ENCODE data around the gene OR10R2. TPM values are rescaled to one million over a fixed set of nuclear protein-coding genes. Genes with fewer than 3 reads are reported as not detected.
"Not testable (repeated sequence)": the region's sequence is repeated elsewhere in the genome, so short reads cannot be mapped to it uniquely, and the experiment has no call there.

OR10R2 gene, protein sequence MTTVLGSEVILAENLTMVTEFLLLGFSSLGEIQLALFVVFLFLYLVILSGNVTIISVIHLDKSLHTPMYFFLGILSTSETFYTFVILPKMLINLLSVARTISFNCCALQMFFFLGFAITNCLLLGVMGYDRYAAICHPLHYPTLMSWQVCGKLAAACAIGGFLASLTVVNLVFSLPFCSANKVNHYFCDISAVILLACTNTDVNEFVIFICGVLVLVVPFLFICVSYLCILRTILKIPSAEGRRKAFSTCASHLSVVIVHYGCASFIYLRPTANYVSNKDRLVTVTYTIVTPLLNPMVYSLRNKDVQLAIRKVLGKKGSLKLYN
- not detected for total RNA-seq
- long read RNA-seq: 0 reads

DNA sequence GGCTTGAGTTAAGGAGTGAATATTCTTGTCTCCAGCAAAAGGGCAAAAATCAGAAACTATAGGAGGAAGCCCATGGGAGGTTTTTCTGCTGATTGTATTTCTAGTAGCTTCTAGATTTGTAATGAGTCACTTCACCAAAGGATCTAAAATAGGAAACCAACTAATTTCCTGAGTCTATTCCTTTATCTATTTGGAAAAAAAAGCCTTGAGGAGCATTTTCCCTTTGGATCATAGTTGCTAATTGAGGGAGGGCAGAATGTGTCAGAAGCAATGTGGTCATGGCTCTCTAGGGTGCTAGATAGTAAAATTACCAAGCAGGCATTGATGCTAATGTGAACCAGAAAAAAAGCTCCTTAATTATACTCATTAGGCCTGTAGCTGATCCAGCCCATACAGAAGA lies at the start of gene OR10R2:
Gene OR10R2 (plus strand): TSS at position 301 of the 400 bp plus-strand sequence. CDS start 106 bp downstream, outside the sequence.
- ATAC-seq (no peak), DNase-seq (no peak)
- intact Hi-C loops (cut with DNase I, micrococcal nuclease): no loop called here

DNA sequence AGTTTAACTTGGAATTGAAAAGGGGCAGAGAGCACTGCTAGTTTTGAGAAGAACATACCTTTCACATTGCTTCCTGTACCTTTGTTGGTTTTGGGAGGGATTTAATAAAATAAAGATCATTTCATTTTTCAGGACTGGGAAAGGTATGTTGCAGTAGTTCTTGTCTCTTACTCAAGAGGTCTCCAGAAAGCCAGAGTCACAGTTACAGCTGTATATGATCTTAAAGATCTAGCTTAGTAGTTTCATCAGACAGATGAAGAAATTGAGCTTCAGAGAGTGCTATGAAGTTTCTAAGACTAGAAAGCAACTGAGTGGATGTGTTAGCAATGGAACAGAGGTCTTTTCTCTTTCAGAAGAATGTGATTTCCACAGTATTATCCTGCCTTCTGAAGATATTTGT lies 47.0 kb upstream of the OR10R2 start:
- intact Hi-C loops (cut with DNase I, micrococcal nuclease): no loop called here
- DNase-seq (no peak), ATAC-seq (no peak)

DNA sequence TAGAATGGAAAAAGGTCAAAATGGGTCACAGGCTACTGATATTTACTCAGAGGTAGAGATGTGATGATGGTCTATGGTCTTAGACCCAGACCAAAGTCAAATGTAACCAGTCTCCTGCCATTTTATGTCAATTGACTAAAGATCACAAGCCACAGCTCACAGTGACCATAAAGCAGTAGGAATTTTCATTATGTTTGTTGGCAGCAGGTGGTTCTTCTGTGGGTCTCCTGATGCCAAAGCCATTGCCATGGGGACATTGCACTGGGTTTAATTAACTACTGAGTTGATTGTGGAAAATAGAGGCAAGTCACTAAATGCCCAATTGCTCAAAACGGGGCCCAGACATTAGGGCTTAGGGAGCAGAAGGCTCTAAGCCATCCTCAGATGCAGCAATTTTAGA lies 45.9 kb upstream of the OR10R2 start, which contains the start of gene OR10K2:
Gene OR10K2 (minus strand): TSS at position 101 of the 400 bp plus-strand sequence. CDS start 5,371 bp downstream, outside the sequence.
- intact Hi-C loops (cut with DNase I, micrococcal nuclease): no loop called here
- ATAC-seq: no peak
- no peak for DNase-seq

DNA sequence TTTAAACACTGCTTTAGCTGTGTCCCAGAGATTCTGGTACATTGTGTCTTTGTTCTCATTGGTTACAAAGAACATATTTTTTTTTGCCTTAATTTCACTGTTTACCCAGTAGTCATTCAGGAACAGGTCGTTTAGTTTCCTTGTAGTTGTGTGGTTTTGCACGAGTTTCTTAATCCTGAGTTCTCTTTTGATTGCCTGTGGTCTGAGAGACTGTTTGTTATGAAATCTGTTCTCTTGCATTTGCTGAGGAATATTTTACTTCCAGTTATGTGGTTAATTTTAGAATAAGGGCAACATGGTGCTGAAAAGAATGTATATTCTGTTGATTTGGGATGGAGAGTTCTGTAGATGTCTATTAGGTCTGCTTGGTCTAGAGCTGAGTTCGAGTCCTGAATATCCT lies 41.9 kb upstream of the OR10R2 start:
- ATAC-seq; intact Hi-C loops (cut with DNase I, micrococcal nuclease); DNase-seq: not testable (repeated sequence)

DNA sequence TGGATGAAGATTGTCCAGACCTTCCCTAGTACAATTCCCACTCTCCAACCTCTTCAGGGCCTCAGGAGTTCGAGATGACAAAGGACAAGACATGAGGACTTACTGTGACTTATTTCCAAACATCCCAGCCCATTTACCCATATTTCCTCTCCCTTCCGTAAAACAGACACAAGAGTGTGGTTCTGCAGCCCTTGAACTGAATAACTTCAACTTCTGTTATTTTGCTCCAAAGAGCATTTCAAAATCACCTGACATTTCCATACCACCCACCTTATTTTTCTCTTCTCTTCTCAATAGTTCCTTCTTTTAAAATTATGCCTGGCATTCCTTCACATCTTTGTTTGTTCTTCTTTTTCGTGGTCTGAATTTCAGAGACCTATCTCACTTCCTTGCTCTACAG lies 37.3 kb upstream of the OR10R2 start:
- DNase-seq: no peak
- intact Hi-C loops (cut with DNase I, micrococcal nuclease): no loop called here
- ATAC-seq: no peak

DNA sequence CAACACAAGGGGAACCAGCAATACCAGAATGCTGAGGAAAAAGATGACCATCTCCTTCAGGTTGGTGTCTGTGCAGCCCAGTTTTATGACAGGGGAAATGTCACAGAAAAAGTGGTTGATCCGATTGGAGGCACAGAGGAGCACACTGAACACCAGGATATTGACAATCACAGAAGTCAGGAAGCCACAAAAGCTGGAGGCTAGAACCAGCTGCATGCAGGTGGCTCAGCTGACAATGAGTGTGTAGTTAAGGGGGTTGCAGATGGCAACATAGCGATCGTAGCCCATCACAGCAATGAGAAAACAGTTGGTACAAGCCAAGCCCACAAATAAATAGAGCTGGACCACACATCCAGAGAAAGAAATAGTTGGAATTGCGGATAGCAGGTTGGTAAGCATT lies 26.6 kb upstream of the OR10R2 start:
- DNase-seq (no peak), ATAC-seq (no peak)
- intact Hi-C loops (cut with DNase I, micrococcal nuclease): no loop called here

DNA sequence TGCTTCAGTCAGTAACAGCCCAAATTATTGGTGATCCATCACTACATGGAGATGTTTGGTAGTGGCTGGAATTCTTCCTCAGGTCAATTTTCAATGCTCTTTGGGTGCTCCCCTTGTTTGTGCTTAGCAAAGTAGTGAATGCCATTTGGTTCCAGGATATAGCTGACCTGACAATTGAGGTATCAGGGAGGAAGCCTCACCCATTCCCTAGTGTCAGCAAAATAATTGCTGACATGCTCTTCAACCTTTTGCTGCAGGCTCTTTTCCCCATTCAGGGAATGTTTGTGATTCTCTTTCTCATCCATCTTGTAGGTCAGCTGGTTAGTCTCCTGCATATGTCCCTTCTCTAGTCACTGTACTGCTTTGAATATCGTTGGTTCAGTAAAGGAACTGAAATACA lies 17.5 kb upstream of the OR10R2 start:
- intact Hi-C loops (cut with DNase I, micrococcal nuclease): no loop called here
- DNase-seq (no peak), ATAC-seq (no peak)

DNA sequence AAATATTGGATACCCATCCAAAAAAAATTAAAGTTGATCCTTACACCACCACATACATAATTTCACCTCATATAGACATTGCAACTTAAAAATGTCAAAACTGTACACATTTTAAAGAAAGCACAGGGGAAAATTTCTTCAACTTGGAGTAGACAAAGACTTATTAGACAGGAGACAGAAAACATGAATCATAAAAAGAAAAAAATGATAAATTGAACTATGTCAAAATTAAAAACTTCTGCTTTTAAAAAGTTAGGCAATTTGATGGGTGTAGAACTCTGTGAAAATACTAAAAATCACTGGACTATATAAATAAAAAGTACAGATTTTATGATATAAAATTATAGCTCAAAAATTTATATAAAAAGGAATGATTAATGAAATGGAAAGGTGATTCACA lies 14.8 kb upstream of the OR10R2 start:
- DNase-seq: no peak
- intact Hi-C loops (cut with DNase I, micrococcal nuclease): no loop called here
- no peak for ATAC-seq

DNA sequence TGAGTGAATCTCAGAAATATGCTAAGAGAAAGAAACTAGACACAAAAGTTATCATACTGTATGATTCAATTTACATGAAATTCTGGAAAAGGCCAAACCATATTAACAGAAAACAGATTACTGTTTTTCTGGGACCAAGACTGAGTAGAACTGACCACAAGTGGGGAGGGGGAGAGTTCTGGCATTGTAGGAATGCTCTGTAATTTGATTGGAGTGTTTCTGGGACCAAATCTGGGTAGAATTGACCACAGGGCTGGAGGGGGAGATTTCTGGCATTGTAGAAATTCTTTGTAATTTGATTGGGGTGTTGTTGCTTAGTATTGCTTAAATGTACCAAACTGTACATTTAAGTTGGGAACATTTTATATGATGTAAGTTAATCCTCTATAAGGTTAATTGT lies 13.8 kb upstream of the OR10R2 start:
- ATAC-seq: no peak
- DNase-seq: no peak
- intact Hi-C loops (cut with DNase I, micrococcal nuclease): no loop called here

DNA sequence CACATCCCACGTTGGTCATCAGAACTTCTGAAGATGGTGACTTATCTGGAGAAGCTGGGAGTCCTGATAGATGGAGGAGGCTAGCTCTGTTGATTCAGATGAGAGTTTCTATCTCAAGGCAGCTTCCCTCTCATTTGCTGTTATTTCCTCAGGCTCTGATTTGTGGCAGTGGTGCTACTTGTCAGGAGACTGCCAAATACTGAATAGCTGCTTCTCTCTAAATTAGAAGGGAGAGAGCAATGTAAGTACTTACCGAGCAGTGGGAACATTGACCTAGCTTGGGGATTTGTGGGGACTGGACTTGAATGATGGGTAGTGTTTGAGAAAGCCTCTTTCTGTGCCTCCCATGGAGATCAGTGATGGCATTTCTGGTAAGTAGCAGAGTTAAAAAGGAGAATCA lies 10.5 kb upstream of the OR10R2 start, which contains the start of gene OR10K1:
Gene OR10K1 (plus strand): TSS at position 301 of the 400 bp plus-strand sequence. CDS start 3,728 bp downstream, outside the sequence.
- ATAC-seq: no peak
- intact Hi-C loops (cut with DNase I, micrococcal nuclease): no loop called here

DNA sequence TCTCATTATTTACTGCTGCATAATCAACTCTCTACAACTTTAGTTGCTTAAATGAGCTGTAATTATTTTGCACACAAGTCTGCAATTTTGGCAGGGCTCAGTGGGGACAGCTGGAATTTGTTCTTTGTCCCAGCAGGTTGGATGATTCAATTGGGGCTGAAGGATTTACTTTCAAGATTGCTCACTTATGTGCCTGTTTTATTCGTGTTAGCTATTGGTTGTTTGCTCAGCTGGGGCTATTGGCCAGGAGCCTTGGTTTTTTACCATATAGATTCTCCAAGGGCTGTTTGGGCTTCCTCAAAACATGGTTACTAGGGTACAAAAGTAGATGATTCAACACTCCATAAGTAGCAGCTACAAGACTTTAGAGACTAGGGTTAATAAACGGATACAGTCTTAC lies 13.4 kb downstream of the OR10R2 start:
- ATAC-seq (no peak), DNase-seq (no peak)
- intact Hi-C loops (cut with DNase I, micrococcal nuclease): no loop called here

More for the DNA sequence above, 10.5 kb upstream of the OR10R2 start, which contains the start of gene OR10K1:
- no peak for DNase-seq

DNA sequence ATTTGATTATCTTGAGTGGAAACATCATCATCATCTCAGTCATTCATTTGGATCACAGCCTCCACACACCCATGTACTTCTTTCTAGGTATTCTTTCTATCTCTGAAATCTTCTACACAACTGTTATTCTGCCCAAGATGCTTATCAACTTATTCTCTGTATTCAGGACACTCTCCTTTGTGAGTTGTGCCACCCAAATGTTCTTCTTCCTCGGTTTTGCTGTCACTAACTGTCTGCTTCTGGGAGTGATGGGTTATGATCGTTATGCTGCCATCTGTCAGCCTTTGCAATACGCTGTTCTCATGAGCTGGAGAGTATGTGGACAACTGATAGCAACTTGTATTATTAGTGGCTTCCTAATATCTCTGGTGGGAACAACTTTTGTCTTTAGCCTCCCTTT lies 19.3 kb downstream of the OR10R2 start:
- DNase-seq: no peak
- intact Hi-C loops (cut with DNase I, micrococcal nuclease): no loop called here
- ATAC-seq: no peak

DNA sequence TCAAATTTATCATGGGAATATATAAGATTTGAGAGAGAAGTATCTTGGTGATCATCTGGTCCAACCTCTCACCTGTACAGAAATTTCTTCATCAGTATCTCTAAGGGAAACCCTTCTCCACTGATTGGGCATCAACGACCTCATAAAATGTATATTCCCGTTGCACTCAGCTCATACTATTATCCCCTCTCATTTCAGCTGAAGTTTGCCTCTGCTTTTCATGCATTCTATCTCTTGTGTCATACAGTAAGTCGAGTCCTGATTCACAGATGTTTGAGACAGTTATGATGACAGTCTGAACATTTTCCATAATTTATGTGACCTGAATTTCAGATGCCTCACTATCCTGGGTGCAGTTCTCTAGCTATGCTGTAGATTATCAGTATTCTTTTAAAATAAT lies 21.0 kb downstream of the OR10R2 start:
- intact Hi-C loops (cut with DNase I, micrococcal nuclease): no loop called here
- DNase-seq (no peak), ATAC-seq (no peak)

DNA sequence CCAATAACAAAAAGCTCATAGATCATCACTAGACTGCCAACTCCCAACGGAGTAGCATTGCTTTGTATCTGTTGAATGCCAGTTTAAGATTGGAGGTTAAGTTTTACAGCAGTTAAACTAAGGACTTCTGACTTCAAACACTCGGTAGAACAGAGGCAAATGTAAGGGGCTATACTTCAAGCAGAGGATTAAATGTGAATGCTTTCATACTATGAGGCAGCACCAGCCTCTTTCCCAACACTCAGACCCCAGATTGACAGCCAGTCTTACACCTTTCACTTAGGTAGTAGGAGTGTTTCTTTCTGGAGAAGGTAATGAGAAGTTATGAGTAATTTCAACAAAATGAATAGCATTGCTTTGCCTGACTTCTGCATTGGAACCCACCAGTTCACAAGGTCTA lies 22.8 kb downstream of the OR10R2 start:
- intact Hi-C loops (cut with DNase I, micrococcal nuclease): no loop called here
- DNase-seq (no peak), ATAC-seq (no peak)

DNA sequence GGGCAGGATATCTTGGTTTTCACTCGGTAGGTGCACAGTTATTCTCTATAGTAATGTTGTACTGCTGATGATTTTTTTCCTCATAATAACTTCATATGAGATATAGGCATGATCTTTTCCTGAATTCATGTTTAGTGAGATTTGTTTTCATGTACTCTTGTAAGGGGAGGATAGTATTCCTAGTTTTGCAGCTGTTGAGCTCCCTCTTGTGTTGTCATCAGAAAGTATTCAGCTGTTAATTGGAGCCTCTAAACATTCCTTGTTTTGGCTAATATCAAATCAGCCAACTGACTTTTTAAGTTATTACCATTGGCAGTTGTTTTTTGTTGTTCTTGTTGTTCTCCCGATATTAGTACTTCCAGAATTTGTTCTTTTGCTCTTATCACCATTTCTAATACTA lies 24.4 kb downstream of the OR10R2 start:
- DNase-seq (no peak), ATAC-seq (no peak)
- intact Hi-C loops (cut with DNase I, micrococcal nuclease): no loop called here

DNA sequence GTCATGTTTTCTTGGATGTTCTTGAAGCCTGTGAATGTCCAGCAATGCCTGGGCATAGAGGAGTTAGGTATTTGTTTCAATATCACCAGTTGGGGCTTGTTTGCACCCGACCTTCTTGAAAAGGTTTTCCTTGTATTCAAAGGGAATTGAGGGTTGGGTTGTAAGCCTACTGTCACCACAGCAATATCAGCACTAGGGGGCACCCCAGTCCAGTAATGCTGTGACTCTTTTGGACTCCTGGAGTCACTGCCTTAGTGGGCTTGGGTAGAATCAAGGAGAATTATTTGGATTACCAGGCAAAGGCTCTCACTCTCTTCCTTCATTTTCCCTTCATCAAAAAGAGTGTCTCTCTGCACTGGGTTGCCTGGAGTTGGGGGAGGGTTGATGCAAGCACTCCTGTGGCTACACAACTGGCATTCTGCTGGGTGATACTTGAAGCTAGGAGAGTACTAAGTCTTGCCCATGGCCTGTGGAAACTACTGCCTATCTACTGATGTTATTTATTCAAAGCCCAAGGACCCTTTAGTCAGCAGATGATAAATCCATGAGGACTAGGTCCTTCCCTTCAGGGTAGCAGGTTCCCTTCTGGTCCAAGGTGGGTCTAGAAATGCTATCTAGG lies 34.5 kb downstream of the OR10R2 start:
- ATAC-seq: no peak
- peak in 1 of 2 donors; percentile 39 for DNase-seq
- intact Hi-C loops (cut with DNase I, micrococcal nuclease): no loop called here

DNA sequence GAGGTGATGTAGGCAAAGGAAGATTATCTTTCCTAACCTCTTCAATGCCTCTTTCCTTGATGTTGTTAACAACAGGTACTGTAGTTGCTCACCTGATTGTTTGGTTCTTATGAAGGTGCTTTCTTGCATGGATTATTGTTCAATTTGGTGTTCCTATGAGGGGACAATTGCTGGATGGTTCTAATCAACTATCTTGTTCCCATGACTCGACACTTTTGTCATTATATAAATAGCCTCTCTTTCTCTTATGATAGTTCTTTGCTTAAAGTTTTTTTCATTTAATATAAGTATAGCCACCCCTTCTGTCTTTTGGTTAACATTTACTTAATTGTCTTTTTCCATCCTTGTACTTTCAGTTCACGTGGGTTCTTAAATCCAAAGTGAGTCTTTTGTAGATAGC lies 35.5 kb downstream of the OR10R2 start:
- no peak for DNase-seq
- ATAC-seq: no peak
- intact Hi-C loops (cut with DNase I, micrococcal nuclease): no loop called here

DNA sequence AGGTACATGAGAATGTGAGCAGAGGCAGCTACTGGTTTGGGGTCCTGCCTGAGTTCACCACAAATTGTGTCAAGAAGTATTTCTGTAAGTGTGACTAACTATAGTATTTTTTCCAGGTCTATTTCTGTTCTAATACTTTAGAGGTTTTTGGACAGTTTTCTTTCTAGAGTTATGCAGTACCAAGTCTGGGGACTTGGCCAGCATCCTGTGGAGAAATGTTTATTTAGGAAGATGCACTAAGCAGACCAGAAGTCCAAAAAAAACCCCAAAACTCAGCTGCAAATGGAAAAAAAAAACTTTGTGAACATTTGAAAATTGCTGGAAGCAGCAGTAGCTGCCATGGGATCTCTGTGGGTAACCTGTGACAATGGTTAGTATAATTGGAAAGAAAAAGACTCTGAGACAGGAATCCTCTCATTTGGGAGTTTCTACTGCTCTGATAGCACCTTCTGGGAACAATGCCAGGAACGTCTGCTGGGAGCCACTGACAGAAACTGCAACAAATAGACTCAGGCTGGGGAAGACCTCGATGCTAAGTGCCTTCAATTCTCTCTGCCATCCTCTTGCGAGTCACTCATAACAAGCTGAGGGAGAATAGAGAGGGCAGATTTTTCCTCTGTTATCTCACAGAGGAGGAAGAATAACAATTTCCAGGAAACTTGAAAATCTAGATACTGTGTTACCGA lies 37.6 kb downstream of the OR10R2 start:
- ATAC-seq: no peak
- intact Hi-C loops (cut with DNase I, micrococcal nuclease): no loop called here
- DNase-seq: no peak

DNA sequence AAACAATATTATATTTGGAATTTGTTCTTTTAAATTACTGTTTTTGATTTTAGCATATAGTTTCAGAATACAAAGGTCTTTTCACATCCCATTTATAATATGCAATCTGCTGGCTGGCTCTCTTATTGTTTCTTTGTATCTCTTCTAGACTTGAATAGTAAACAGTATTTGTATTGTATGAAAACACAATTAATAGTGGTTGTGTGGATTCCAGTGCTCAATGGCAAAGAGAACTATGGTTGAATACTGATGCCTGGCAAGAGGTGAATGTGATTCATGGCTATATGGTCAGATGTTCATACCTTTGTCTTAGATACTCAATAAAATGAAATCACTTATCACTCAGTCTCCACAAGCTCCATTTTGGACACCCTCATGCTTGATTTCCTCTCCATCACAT lies 44.9 kb downstream of the OR10R2 start:
- ATAC-seq (no peak), DNase-seq (no peak)
- intact Hi-C loops (cut with DNase I, micrococcal nuclease): no loop called here

DNA sequence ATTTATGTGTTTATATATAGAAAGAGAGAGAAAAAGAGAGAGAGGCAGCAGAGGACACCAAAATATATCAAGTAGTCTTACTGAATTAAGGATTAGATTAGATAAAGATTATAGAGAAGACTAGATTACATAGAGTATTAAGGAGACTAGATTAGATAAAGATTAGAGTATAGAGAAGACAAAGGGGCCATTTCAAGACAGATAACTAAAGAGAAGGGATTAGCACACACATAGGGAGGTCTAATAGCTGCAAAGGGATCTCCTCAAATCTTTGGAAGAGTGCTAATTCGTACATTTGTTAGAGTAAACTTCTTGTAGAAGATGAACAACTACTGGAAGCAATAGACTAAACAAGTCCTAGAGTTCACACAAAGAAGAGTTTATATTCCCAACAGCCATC lies 48.0 kb downstream of the OR10R2 start:
- ATAC-seq (no peak), DNase-seq (no peak)
- intact Hi-C loops (cut with DNase I, micrococcal nuclease): no loop called here

Data from left colon (tissue), 2 donors.